RWPE2 (cell line): ENCODE measurements around the gene SLC22A1.

Source experiments
- ATAC-seq: fragments of 200-7000 bp; cut with Tn5 transposase; 3 replicates; pipeline ENCODE4 v1.9.1; 2021; ENCODE audit warnings: low read depth
- DNase-seq: peaks from one replicate; pipeline ENCODE4 v3.0.0-alpha.2; 2020; ENCODE audit warnings: low spot score
- H3K27ac ChIP-seq: fragments of 450-650 bp; 2 replicates; pipeline ENCODE4 v1.5.1; 2017; ENCODE audit warnings: mild to moderate bottlenecking; ENCODE audit not compliant: poor library complexity, severe bottlenecking
- H3K27me3 ChIP-seq: fragments of 250-450 bp; sonication (Bioruptor Pico); 2 replicates; pipeline ENCODE4 v1.5.1; 2021; ENCODE audit warnings: mild to moderate bottlenecking, moderate library complexity; ENCODE audit not compliant: insufficient read depth, poor library complexity, severe bottlenecking
- H3K36me3 ChIP-seq: fragments of 250-450 bp; sonication (Bioruptor Pico); 2 replicates; pipeline ENCODE4 v1.5.1; 2020; ENCODE audit warnings: low read depth, mild to moderate bottlenecking, moderate library complexity
- H3K4me1 ChIP-seq: fragments of 250-450 bp; sonication (Bioruptor Pico); 2 replicates; pipeline ENCODE4 v1.5.1; 2021; ENCODE audit warnings: mild to moderate bottlenecking, moderate library complexity; ENCODE audit not compliant: insufficient read depth, poor library complexity, severe bottlenecking
- H3K4me3 ChIP-seq: fragments of 250-450 bp; sonication (Bioruptor Pico); 2 replicates; pipeline ENCODE4 v1.5.1; 2021; ENCODE audit warnings: mild to moderate bottlenecking, moderate library complexity; ENCODE audit not compliant: severe bottlenecking
- H3K9me3 ChIP-seq: fragments of 250-450 bp; sonication (Bioruptor Pico); 2 replicates; pipeline ENCODE4 v1.5.1; 2021; ENCODE audit warnings: mild to moderate bottlenecking, moderate library complexity; ENCODE audit not compliant: severe bottlenecking
- TF ChIP-seq, protein P1 (sequence below): fragments of 450-650 bp; IDR thresholded peaks from one replicate; pipeline ENCODE4 v1.5.1; 2017; ENCODE audit warnings: mild to moderate bottlenecking, moderate library complexity; ENCODE audit not compliant: poor library complexity, severe bottlenecking

The SLC22A1 gene

DNA sequence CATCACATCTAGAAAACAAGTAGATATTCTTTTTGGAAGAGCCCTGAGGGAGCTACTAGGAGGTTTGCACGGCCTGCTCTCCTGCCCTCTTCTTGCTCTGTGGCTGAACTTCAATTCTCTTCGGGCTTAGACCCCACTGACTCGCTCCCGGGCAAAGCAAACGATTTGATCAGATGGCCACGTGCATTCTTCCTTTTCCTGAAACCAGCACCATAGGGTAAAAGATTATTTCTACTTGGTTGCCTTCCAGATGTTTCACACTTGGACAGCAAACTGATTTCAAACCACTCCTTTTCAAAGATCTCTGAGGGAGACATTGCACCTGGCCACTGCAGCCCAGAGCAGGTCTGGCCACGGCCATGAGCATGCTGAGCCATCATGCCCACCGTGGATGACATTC, at the start of gene SLC22A1:
Gene SLC22A1 (plus strand): TSS at position 258 of the 400 bp plus-strand sequence. CDS start 121 bp downstream, at position 379.
- no peaks in the 10 kb centered on the region for H3K9me3 ChIP-seq
- no peaks in the 10 kb centered on the region for H3K36me3 ChIP-seq
- ATAC-seq (no peak), DNase-seq (no peak)
- H3K27me3 ChIP-seq, result no peaks in the 10 kb centered on the region
- TF ChIP-seq, protein P1, sequence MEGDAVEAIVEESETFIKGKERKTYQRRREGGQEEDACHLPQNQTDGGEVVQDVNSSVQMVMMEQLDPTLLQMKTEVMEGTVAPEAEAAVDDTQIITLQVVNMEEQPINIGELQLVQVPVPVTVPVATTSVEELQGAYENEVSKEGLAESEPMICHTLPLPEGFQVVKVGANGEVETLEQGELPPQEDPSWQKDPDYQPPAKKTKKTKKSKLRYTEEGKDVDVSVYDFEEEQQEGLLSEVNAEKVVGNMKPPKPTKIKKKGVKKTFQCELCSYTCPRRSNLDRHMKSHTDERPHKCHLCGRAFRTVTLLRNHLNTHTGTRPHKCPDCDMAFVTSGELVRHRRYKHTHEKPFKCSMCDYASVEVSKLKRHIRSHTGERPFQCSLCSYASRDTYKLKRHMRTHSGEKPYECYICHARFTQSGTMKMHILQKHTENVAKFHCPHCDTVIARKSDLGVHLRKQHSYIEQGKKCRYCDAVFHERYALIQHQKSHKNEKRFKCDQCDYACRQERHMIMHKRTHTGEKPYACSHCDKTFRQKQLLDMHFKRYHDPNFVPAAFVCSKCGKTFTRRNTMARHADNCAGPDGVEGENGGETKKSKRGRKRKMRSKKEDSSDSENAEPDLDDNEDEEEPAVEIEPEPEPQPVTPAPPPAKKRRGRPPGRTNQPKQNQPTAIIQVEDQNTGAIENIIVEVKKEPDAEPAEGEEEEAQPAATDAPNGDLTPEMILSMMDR, result no peak
- no peaks in the 10 kb centered on the region for H3K4me1 ChIP-seq
- H3K27ac ChIP-seq, result no peak within 1 kb of the TSS
- no peak within 1 kb of the TSS for H3K4me3 ChIP-seq

DNA sequence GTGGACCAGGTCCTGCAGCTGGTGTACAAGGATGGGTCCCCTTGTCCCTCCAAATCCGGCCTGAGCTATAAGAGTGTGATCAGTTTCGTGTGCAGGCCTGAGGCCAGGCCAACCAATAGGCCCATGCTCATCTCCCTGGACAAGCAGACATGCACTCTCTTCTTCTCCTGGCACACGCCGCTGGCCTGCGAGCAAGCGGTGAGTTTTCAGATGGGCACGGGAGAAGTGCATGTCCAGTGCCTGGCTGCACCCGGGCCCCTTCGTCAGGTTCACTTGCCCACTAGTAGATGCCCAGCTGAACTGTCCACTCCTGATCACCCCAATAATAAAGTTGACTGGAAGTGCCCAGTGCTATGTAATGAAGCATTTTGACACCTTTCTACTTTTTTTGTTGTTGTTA, 48.3 kb upstream of the SLC22A1 start:
- no peaks in the 10 kb centered on the region for H3K9me3 ChIP-seq
- ATAC-seq, result no peak
- DNase-seq, result no peak

DNA sequence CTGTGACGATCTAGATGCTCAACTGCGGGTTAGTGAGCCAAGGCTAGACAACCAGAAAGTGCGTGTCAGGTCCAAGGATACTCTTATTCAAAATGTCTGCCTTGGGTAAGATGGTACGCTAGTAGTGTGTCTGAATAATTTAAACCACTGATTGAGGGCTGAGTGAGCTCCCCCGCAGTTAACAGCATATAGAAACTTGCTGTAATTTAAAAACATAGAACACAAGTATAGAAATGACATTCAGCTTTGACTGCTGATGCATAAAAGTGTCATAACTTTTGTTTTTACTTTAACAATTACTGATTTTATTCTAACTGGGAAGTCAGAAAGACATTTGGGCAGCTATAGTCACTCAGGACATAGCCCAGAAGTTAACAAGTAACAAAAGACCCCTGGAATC, 45.6 kb upstream of the SLC22A1 start:
- TF ChIP-seq, protein P1, result no peak
- ATAC-seq (no peak), DNase-seq (no peak)
- H3K9me3 ChIP-seq, result no peaks in the 10 kb centered on the region
- H3K36me3 ChIP-seq, result peaks cover 92% of the 10 kb centered on the region
- no peak overlapping the region for H3K27ac ChIP-seq
- no peaks in the 10 kb centered on the region for H3K4me1 ChIP-seq
- no peaks in the 10 kb centered on the region for H3K27me3 ChIP-seq
- H3K4me3 ChIP-seq, result no peak overlapping the region

More for the DNA sequence above, 48.3 kb upstream of the SLC22A1 start:
- Histone ChIP-seq H3K27ac (no peak overlapping the region), H3K36me3 (peaks cover 83% of the 10 kb centered on the region), H3K4me3 (no peak overlapping the region), H3K4me1 (no peaks in the 10 kb centered on the region), H3K27me3 (no peaks in the 10 kb centered on the region)
- TF ChIP-seq, protein P1, result no peak

DNA sequence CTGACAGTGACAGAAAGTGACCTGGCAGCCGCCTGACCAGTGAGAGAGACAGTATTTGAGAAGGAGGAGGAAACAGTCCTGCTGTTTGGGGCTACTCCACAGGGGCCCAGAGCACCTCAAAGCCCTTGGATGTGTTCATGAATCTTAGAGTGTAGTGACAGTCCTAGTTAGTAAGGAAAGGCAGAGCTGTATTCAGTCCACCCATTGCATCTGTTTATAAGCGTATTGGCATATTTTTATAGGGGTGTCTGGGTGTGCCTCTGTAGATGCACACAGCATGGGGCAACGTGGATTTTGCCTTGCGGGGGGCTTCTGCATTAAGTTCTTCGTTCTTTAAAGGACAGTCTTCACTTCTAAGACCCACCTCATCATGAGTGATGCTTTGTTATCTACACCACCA, 44.6 kb upstream of the SLC22A1 start:
- no peaks in the 10 kb centered on the region for H3K9me3 ChIP-seq
- TF ChIP-seq, protein P1, result no peak
- H3K27me3 ChIP-seq, result no peaks in the 10 kb centered on the region
- H3K36me3 ChIP-seq, result peaks cover 94% of the 10 kb centered on the region
- ATAC-seq (no peak), DNase-seq (no peak)
- H3K27ac ChIP-seq, result no peak overlapping the region
- no peaks in the 10 kb centered on the region for H3K4me1 ChIP-seq
- no peak overlapping the region for H3K4me3 ChIP-seq

DNA sequence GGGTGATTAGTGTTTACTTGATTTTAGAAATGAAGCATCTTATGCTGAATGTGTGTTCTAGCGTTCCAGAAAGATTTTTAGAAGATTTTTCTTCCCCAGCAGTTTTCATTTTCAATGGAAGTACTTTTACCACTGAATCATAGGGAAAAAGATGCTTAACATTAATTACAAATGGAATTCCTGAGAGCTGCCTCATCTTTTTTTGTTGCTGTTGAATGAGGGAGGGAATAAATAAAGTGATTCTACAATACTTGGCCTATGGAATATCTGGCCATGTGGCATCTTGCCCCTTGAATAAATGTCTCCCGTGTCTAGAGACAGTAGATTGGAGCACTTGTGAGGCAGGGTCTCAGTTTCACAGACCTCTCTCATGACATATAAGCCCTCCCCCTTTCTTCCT, 44.1 kb upstream of the SLC22A1 start:
- no peak for ATAC-seq

More for the DNA sequence above, 44.1 kb upstream of the SLC22A1 start:
- DNase-seq, result no peak
- no peak overlapping the region for H3K4me3 ChIP-seq
- no peaks in the 10 kb centered on the region for H3K9me3 ChIP-seq
- TF ChIP-seq, protein P1, result no peak
- peaks cover 92% of the 10 kb centered on the region for H3K36me3 ChIP-seq
- no peaks in the 10 kb centered on the region for H3K27me3 ChIP-seq
- no peak overlapping the region for H3K27ac ChIP-seq
- H3K4me1 ChIP-seq, result no peaks in the 10 kb centered on the region
